SK-N-SH treated with all-trans-retinoic acid at 6 μM for 48 hours (cell line): ENCODE measurements around the gene ARTN.

Experiments used
- ATAC-seq: fragments of 200-7000 bp; cut with Tn5 transposase; 3 replicates; pipeline ENCODE4 v1.9.1; 2020; ENCODE audit warnings: mild to moderate bottlenecking, moderate library complexity
- ARNTL ChIP-seq: fragments of 450-650 bp; formaldehyde crosslinking; IDR thresholded peaks from 2 replicates; pipeline ENCODE4 v1.5.0; 2020; ENCODE audit warnings: low read depth, mild to moderate bottlenecking, moderate library complexity, borderline replicate concordance
- BACH2 ChIP-seq: fragments of 250-450 bp; sonication (Bioruptor Pico); IDR thresholded peaks from 2 replicates; pipeline ENCODE4 v1.9.0; 2021; ENCODE audit warnings: mild to moderate bottlenecking, borderline replicate concordance
- CSDC2 ChIP-seq: fragments of 250-450 bp; sonication (Bioruptor Pico); IDR thresholded peaks from 2 replicates; pipeline ENCODE4 v1.5.0; 2020; ENCODE audit warnings: mild to moderate bottlenecking, moderate library complexity
- ESRRG ChIP-seq: fragments of 250-450 bp; sonication (Bioruptor Pico); IDR thresholded peaks from 2 replicates; pipeline ENCODE4 v1.6.1; 2021; ENCODE audit warnings: mild to moderate bottlenecking
- GLIS3 ChIP-seq: fragments of 250-450 bp; sonication (Bioruptor Pico); IDR thresholded peaks from 2 replicates; pipeline ENCODE4 v1.5.0; 2020; ENCODE audit warnings: mild to moderate bottlenecking, moderate library complexity
- ISL1 ChIP-seq: fragments of 250-450 bp; sonication (Bioruptor Pico); IDR thresholded peaks from 2 replicates; pipeline ENCODE4 v2.1.2; 2022; ENCODE audit warnings: mild to moderate bottlenecking, moderate library complexity
- OSR1 ChIP-seq: fragments of 250-450 bp; sonication (Bioruptor Pico); IDR thresholded peaks from 2 replicates; pipeline ENCODE4 v1.8.0; 2022; ENCODE audit warnings: moderate library complexity, mild to moderate bottlenecking, inconsistent platforms
- PATZ1 ChIP-seq: fragments of 250-450 bp; sonication (Bioruptor Pico); IDR thresholded peaks from 2 replicates; pipeline ENCODE4 v1.8.0; 2020; ENCODE audit warnings: mild to moderate bottlenecking, moderate library complexity, borderline replicate concordance
- PPARA ChIP-seq: fragments of 250-450 bp; sonication (Bioruptor Pico); IDR thresholded peaks from 2 replicates; pipeline ENCODE4 v1.5.0; 2020; ENCODE audit warnings: mild to moderate bottlenecking, borderline replicate concordance
- SNAI2 ChIP-seq: fragments of 250-450 bp; sonication (Bioruptor Pico); IDR thresholded peaks from 2 replicates; pipeline ENCODE4 v1.5.0; 2020; ENCODE audit warnings: mild to moderate bottlenecking, moderate library complexity
- TCF4 ChIP-seq: fragments of 250-450 bp; sonication (Bioruptor Pico); IDR thresholded peaks from 2 replicates; pipeline ENCODE4 v1.8.0; 2021; ENCODE audit warnings: mild to moderate bottlenecking, moderate library complexity, borderline replicate concordance
- TOX ChIP-seq: fragments of 250-450 bp; sonication (Bioruptor Pico); IDR thresholded peaks from 2 replicates; pipeline ENCODE4 v1.8.0; 2021; ENCODE audit warnings: mild to moderate bottlenecking, moderate library complexity, borderline replicate concordance
- ZC3H10 ChIP-seq: fragments of 250-450 bp; sonication (Bioruptor Pico); IDR thresholded peaks from 2 replicates; pipeline ENCODE4 v1.5.1; 2021; ENCODE audit warnings: mild to moderate bottlenecking, moderate library complexity
- ZFP30 ChIP-seq: fragments of 450-650 bp; formaldehyde crosslinking; IDR thresholded peaks from 2 replicates; pipeline ENCODE4 v1.5.0; 2022; ENCODE audit warnings: mild to moderate bottlenecking, moderate library complexity
- ZNF565 ChIP-seq: fragments of 450-650 bp; formaldehyde crosslinking; conservative IDR thresholded peaks from 2 replicates; pipeline ENCODE4 v1.5.0; 2020; ENCODE audit warnings: low read depth, mild to moderate bottlenecking, moderate library complexity
- ZNF70 ChIP-seq: fragments of 450-650 bp; formaldehyde crosslinking; IDR thresholded peaks from 2 replicates; pipeline ENCODE4 v1.5.0; 2020; ENCODE audit warnings: mild to moderate bottlenecking, moderate library complexity
- ZNF8 ChIP-seq: fragments of 450-650 bp; formaldehyde crosslinking; IDR thresholded peaks from 2 replicates; pipeline ENCODE4 v1.5.0; 2020; ENCODE audit warnings: mild to moderate bottlenecking, moderate library complexity
- TF ChIP-seq, protein P1 (sequence below): fragments of 250-450 bp; sonication (Bioruptor Pico); IDR thresholded peaks from 2 replicates; pipeline ENCODE4 v1.5.1; 2020; ENCODE audit warnings: low read depth, mild to moderate bottlenecking, moderate library complexity
- TF ChIP-seq, protein P2 (sequence below): fragments of 250-450 bp; sonication (Bioruptor Pico); IDR thresholded peaks from 2 replicates; pipeline ENCODE4 v1.5.1; 2021; ENCODE audit warnings: mild to moderate bottlenecking, moderate library complexity
- TF ChIP-seq, protein P3 (sequence below): fragments of 250-450 bp; sonication (Bioruptor Pico); IDR thresholded peaks from 2 replicates; pipeline ENCODE4 v1.5.0; 2020; ENCODE audit warnings: mild to moderate bottlenecking, moderate library complexity

The ARTN gene

DNA sequence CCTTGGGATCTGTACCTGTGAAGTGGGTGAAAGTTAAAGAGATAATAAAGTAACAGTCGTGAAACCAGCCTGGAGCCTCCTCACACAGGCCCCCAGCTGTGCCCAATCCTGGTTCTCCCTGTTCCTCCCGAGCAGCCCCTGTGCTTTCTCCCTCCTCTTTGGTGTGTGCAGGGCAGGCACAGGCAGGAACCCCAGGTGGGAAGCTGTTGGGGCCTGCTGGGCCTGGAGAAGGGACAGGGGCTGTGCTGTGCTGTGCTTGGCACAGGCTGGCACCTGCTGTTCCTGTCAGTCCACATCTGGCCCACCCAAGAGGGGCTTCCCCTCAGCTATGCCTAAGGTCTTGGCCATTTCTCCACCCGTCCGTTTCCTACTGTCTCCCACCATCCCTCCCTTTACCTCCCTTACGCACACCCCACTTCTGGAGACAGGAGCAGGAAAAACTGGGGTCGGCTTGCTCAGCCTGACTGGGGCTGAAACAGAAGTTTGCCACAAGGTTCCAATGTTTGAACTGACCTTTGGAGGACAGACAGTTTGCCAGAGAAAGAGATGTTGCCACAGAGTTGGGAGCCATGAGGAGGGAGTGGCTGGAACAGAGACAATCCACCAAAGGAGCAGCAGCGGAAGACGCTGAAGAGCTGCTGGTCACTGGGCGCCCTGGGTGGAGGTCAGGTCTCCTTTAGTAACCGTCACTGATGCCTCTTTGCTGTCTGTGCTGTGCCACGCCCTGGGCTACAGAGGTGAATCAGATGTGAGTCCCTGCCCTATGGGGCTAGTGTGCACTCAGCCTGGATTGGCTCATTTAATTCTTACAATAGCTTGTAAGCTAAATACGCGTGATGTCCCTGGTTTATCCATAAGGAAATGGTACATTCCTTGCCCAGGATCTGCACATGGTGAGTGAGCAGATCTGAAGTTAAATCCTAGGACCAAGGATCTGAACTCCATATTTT is 18.8 kb upstream of the ARTN start:
- ATAC-seq, result no peak

DNA sequence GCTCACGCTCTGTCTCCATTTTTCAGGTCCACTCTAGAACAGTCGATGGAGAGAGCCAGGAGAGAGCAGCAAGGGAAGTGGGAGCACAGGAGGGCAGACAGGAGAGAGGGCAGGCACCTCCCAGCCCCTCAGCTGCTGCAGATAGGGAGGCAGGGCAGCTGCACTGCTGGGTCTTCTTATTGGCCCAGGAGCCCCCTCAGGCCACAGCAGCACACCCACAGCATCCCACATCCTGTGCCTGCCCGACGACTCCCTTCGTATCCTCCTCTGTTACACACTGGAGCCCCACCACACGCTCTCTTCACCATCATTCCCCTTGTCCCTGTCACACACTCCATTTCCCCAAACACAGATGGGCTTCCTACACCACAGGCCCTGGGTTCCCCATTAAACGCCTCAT is 13.7 kb upstream of the ARTN start:
- ATAC-seq, result no peak; the same call in 2 of the 3 replicates
- TF ChIP-seq ZNF565 (CRISPR knock-in tag) (no peak), ZFP30 (CRISPR knock-in tag) (no peak), PPARA (CRISPR knock-in tag) (no peak), TOX (no peak), SNAI2 (CRISPR knock-in tag) (no peak), ZNF8 (no peak), OSR1 (CRISPR knock-in tag) (no peak), CSDC2 (no peak), ZC3H10 (CRISPR knock-in tag) (no peak)
- TF ChIP-seq, all 23 proteins: peak for 0

More for the DNA sequence above, 18.8 kb upstream of the ARTN start:
- TF ChIP-seq ZNF565 (CRISPR knock-in tag) (no peak), ZNF8 (no peak)
- TF ChIP-seq, protein P1, sequence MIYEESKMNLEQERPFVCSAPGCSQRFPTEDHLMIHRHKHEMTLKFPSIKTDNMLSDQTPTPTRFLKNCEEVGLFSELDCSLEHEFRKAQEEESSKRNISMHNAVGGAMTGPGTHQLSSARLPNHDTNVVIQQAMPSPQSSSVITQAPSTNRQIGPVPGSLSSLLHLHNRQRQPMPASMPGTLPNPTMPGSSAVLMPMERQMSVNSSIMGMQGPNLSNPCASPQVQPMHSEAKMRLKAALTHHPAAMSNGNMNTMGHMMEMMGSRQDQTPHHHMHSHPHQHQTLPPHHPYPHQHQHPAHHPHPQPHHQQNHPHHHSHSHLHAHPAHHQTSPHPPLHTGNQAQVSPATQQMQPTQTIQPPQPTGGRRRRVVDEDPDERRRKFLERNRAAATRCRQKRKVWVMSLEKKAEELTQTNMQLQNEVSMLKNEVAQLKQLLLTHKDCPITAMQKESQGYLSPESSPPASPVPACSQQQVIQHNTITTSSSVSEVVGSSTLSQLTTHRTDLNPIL (CRISPR knock-in tag), result no peak
- TF ChIP-seq, protein P2, sequence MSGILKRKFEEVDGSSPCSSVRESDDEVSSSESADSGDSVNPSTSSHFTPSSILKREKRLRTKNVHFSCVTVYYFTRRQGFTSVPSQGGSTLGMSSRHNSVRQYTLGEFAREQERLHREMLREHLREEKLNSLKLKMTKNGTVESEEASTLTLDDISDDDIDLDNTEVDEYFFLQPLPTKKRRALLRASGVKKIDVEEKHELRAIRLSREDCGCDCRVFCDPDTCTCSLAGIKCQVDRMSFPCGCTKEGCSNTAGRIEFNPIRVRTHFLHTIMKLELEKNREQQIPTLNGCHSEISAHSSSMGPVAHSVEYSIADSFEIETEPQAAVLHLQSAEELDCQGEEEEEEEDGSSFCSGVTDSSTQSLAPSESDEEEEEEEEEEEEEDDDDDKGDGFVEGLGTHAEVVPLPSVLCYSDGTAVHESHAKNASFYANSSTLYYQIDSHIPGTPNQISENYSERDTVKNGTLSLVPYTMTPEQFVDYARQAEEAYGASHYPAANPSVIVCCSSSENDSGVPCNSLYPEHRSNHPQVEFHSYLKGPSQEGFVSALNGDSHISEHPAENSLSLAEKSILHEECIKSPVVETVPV (CRISPR knock-in tag), result no peak

- no peak for TF ChIP-seq ISL1 (CRISPR knock-in tag)
- no peak for TF ChIP-seq TCF4
- TF ChIP-seq, protein P3, sequence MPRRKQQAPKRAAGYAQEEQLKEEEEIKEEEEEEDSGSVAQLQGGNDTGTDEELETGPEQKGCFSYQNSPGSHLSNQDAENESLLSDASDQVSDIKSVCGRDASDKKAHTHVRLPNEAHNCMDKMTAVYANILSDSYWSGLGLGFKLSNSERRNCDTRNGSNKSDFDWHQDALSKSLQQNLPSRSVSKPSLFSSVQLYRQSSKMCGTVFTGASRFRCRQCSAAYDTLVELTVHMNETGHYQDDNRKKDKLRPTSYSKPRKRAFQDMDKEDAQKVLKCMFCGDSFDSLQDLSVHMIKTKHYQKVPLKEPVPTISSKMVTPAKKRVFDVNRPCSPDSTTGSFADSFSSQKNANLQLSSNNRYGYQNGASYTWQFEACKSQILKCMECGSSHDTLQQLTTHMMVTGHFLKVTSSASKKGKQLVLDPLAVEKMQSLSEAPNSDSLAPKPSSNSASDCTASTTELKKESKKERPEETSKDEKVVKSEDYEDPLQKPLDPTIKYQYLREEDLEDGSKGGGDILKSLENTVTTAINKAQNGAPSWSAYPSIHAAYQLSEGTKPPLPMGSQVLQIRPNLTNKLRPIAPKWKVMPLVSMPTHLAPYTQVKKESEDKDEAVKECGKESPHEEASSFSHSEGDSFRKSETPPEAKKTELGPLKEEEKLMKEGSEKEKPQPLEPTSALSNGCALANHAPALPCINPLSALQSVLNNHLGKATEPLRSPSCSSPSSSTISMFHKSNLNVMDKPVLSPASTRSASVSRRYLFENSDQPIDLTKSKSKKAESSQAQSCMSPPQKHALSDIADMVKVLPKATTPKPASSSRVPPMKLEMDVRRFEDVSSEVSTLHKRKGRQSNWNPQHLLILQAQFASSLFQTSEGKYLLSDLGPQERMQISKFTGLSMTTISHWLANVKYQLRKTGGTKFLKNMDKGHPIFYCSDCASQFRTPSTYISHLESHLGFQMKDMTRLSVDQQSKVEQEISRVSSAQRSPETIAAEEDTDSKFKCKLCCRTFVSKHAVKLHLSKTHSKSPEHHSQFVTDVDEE (CRISPR knock-in tag), result no peak
- no peak for TF ChIP-seq ZNF70 (CRISPR knock-in tag)
- no peak for TF ChIP-seq GLIS3 (CRISPR knock-in tag)
- TF ChIP-seq, all 23 proteins: peak for 0
- ATAC-seq, result peak; percentile 19; the same call in 2 of the 3 replicates
These were observed 12.6 kb upstream of the ARTN start for GRCh38 chr1:43921022-43921421.

- TF ChIP-seq BACH2 (no peak), ZNF70 (CRISPR knock-in tag) (no peak), ISL1 (CRISPR knock-in tag) (no peak), ARNTL (CRISPR knock-in tag) (no peak), PATZ1 (CRISPR knock-in tag) (no peak), ZNF565 (CRISPR knock-in tag) (no peak), GLIS3 (CRISPR knock-in tag) (no peak), SNAI2 (CRISPR knock-in tag) (no peak), ZNF8 (no peak), ZFP30 (CRISPR knock-in tag) (no peak), ESRRG (CRISPR knock-in tag) (no peak), TCF4 (no peak), OSR1 (CRISPR knock-in tag) (no peak), ZC3H10 (CRISPR knock-in tag) (no peak)
- TF ChIP-seq, protein P3 (CRISPR knock-in tag), result no peak
- TF ChIP-seq, protein P1 (CRISPR knock-in tag), result no peak
These were observed 9.1 kb upstream of the ARTN start for GRCh38 chr1:43924516-43924915.

More at GRCh38 chr1:43924516-43924915, 9.1 kb upstream of the ARTN start:
- no peak for ATAC-seq
